K562 (cell line): ENCODE measurements around the gene RELL1. TPM values are rescaled to one million over a fixed set of nuclear protein-coding genes. Genes with fewer than 3 reads are reported as not detected.

Source experiments
- ATAC-seq: fragments of 200-7000 bp; cut with Tn5 transposase; 3 replicates; pipeline ENCODE4 v1.9.1; 2020; ENCODE audit warnings: moderate library complexity
- BruUV-seq: library from RNA; stranded (reverse); fragments of 400-500 nt; replicated peaks from 2 replicates; lab custom pipeline; 2021; lab: Mats Ljungman, UMichigan
- CTCF ChIA-PET: fragments of 300-600 bp; formaldehyde crosslinking; extraction: SDS; loops from one replicate; lab custom pipeline; 2021; ENCODE audit warnings: low intra/inter-chr PET ratio; lab: Yijun Ruan, JAX
- POLR2A ChIA-PET: fragments of 300-600, 350-650 bp; sonication (Branson Sonifier 250); formaldehyde crosslinking; extraction: SDS; loops from one replicate; lab custom pipeline; 2021; ENCODE audit warnings: antibody characterized with exemption, inconsistent platforms; lab: Yijun Ruan, JAX
- DNase-seq, 4 experiments: peaks; one replicate each; pipeline versions ENCODE4 v3.0.0 to v3.0.0-alpha.2; 2011 to 2018; ENCODE audit warnings: low spot score in 3 of 4, mixed read lengths in 3 of 4; ENCODE audit errors: extremely low read depth in 1 of 4
- FAIRE-seq: peaks from 2 replicates; lab custom pipeline; 2011; peaks lifted over from hg19 to GRCh38; lab: Jason Lieb, UNC
- H2AFZ ChIP-seq: 2 replicates; pipeline ENCODE4 v1.6.0; 2011; ENCODE audit warnings: low read depth, low read length, control low read depth, inconsistent platforms
- H3K27ac ChIP-seq: fragments of 200-600 bp; 3 replicates; pipeline ENCODE4 v1.8.0; 2011; ENCODE audit warnings: low read depth, mild to moderate bottlenecking, control low read depth, inconsistent platforms, low read length, moderate library complexity, mixed read lengths; ENCODE audit errors: extremely low read depth
- H3K27me3 ChIP-seq, 2 experiments: fragments of 300-600 bp in 1 of 2; 2 replicates in 1 of 2; 3 replicates in 1 of 2; pipeline versions ENCODE4 v1.6.0 to v1.8.0; 2011; ENCODE audit warnings: inconsistent platforms in 2 of 2, low read length in 2 of 2, mild to moderate bottlenecking in 1 of 2, mixed read lengths in 1 of 2, moderate library complexity in 1 of 2; ENCODE audit not compliant: control insufficient read depth in 2 of 2, insufficient read depth in 2 of 2
- H3K36me3 ChIP-seq: fragments of 300-600 bp; 3 replicates; pipeline ENCODE4 v1.8.0; 2011; ENCODE audit warnings: mild to moderate bottlenecking, low read length, inconsistent platforms; ENCODE audit not compliant: control insufficient read depth, insufficient read depth
- H3K4me1 ChIP-seq, 2 experiments: fragments of 200-600 bp in 1 of 2; replicated peaks in 1 of 2; 2 replicates in 1 of 2; 3 replicates in 1 of 2; pipeline versions ENCODE4 v1.5.1 to v1.8.0; 2011; ENCODE audit warnings: inconsistent platforms in 2 of 2, low read length in 2 of 2, mild to moderate bottlenecking in 1 of 2, mixed read lengths in 1 of 2, moderate library complexity in 1 of 2; ENCODE audit not compliant: control insufficient read depth in 2 of 2, insufficient read depth in 2 of 2
- H3K4me2 ChIP-seq: 2 replicates; pipeline ENCODE4 v1.6.1; 2011; ENCODE audit warnings: low read length, control low read depth, inconsistent platforms, mixed read lengths; ENCODE audit not compliant: insufficient read depth
- H3K4me3 ChIP-seq: fragments of 200-600 bp; sonication (generic), shearing (Covaris generic); 2 replicates; pipeline ENCODE4 v1.5.1; 2016; ENCODE audit warnings: control low read depth, inconsistent platforms
- H3K79me2 ChIP-seq: fragments of 200-600 bp; 3 replicates; pipeline ENCODE4 v1.8.0; 2011; ENCODE audit warnings: low read length, inconsistent platforms; ENCODE audit not compliant: control insufficient read depth, insufficient read depth
- H3K9ac ChIP-seq, 2 experiments: 2 replicates each; pipeline versions ENCODE4 v1.6.0 to v1.6.1; 2011; ENCODE audit warnings: low read depth in 2 of 2, low read length in 2 of 2, control low read depth in 1 of 2, inconsistent platforms in 1 of 2, mild to moderate bottlenecking in 1 of 2, mixed read lengths in 1 of 2; ENCODE audit not compliant: insufficient read depth in 1 of 2
- H3K9me1 ChIP-seq: one replicate; pipeline ENCODE4 v1.6.0; 2011; ENCODE audit warnings: inconsistent platforms, mild to moderate bottlenecking, low read length, moderate library complexity; ENCODE audit not compliant: control insufficient read depth, insufficient read depth
- H3K9me3 ChIP-seq: replicated peaks from 2 replicates; pipeline ENCODE4 v1.5.1; 2011; ENCODE audit warnings: low read depth, low read length, inconsistent platforms; ENCODE audit not compliant: control insufficient read depth, insufficient read depth
- H4K20me1 ChIP-seq: replicated peaks from 2 replicates; pipeline ENCODE4 v1.6.1; 2011; ENCODE audit warnings: low read length, inconsistent platforms, mixed read lengths; ENCODE audit not compliant: control insufficient read depth, insufficient read depth
- KAT2B ChIP-seq: IDR thresholded peaks from one replicate; pipeline ENCODE4 v1.6.1; 2012; ENCODE audit warnings: low read depth, mild to moderate bottlenecking, control low read depth, inconsistent platforms, low read length, moderate library complexity
- WGBS: fragments of 100-300 bp; shearing (Covaris generic); methylation state at CpG from one replicate; pipeline ENCODE4 v1.1.6; 2016; ENCODE audit warnings: low coverage, mixed read lengths; ENCODE audit not compliant: insufficient coverage; ENCODE audit errors: missing lambda C conversion rate; 5-methylcytosine and 5-hydroxymethylcytosine counted together
- in situ Hi-C: fragments of 300-500 bp; cut with MboI; formaldehyde crosslinking; loops from 4 replicates; pipeline ENCODE4 v1.15.0; 2018; ENCODE audit warnings: inconsistent platforms, mixed read lengths
- intact Hi-C: fragments of 100-400 bp; cut with micrococcal nuclease; formaldehyde crosslinking; loops from 2 replicates; pipeline ENCODE4 v1.14.2; 2022
- polyA plus RNA-seq, 8 experiments: library from polyadenylated mRNA; depleted of rRNA in 4 of 8; stranded (reverse) in 5 of 8; unstranded in 3 of 8; fragments of >200 nt; fragmentation: Nextera tagmentation in 2 of 8; fragmentation: Illumina TruSeq in 1 of 8; extraction: Ambion mirVana in 2 of 8; extraction: Trizol in 1 of 8; gene quantifications; 2 replicates each; pipeline versions ENCODE4 v1.2.1 to v1.2.3, GENCODE V29; 2011 to 2014; ENCODE audit warnings: inconsistent platforms in 1 of 8, missing spikeins in 1 of 8
- total RNA-seq, 7 experiments: library from RNA; depleted of rRNA in 6 of 7; stranded (reverse); fragments of >200 nt in 6 of 7; fragmentation: Illumina TruSeq in 2 of 7; extraction: Trizol in 2 of 7; gene quantifications; 2 replicates each; pipeline versions ENCODE4 v1.2.1 to v1.2.3, GENCODE V29; 2011 to 2021; ENCODE audit warnings: low replicate concordance in 1 of 7
- TF ChIP-seq, protein P1 (sequence below): fragments of 250-450 bp; sonication (Bioruptor Pico); IDR thresholded peaks from 2 replicates; pipeline ENCODE4 v1.5.0; 2020; ENCODE audit warnings: mild to moderate bottlenecking

RELL1 gene
- total and polyA plus RNA-seq, 9 of the 15 experiments (the other 6 are each of a cell fraction or from before 2014, with no cell fraction given), result 0.06 to 3.5 (median 1.7) TPM; not detected in 1

DNA sequence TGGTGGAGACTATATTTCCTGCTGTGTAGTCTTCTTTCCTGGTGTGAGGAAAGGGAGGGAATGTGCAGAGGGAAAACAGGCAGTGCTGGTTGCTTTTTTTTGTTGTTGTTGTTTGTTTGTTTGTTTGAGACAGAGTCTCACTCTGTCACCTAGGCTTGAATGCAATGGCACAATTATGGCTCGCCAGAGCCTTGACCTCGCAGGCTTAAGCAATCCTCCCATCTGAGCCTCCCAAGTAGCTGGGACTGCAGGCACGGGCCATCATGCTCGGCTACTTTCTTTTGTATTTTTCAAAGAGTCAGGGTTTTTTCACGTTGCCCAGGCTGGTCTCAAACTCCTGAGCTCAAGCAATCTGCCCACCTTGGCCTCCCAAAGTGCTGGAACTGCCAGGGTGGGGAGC lies 82.5 kb downstream of the RELL1 start:
- Histone ChIP-seq H3K36me3 (no peaks in the 10 kb centered on the region), H3K27ac (no peak overlapping the region), H3K4me2 (no peak overlapping the region)
- WGBS, result 3% methylated on average over 4 of the region's 5 CpGs
- POLR2A ChIA-PET, result interaction anchor here (0.7 to 1.2 kb wide), 2 partner anchors 47 to 163 kb away, joined by 3 read pairs; no protein-coding TSS in a partner anchor
- FAIRE-seq, result no peak
- intact Hi-C loops, result loop anchor here (1.0 to 10.0 kb wide), 3 partner anchors 81 to 432 kb away; partner anchors contain the start of gene RELL1
- no TSS peak for BruUV-seq
- ATAC-seq, result no peak
- TF ChIP-seq, protein P1, sequence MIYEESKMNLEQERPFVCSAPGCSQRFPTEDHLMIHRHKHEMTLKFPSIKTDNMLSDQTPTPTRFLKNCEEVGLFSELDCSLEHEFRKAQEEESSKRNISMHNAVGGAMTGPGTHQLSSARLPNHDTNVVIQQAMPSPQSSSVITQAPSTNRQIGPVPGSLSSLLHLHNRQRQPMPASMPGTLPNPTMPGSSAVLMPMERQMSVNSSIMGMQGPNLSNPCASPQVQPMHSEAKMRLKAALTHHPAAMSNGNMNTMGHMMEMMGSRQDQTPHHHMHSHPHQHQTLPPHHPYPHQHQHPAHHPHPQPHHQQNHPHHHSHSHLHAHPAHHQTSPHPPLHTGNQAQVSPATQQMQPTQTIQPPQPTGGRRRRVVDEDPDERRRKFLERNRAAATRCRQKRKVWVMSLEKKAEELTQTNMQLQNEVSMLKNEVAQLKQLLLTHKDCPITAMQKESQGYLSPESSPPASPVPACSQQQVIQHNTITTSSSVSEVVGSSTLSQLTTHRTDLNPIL, result no peak
- TF ChIP-seq KAT2B, result no peak
- TF ChIP-seq, all 486 proteins: peak for 0
- 0 out of 5 replicates have a peak, but pooled peaks cover 0 to 3% of the 10 kb centered on the region in 2 experiments for H3K4me1 ChIP-seq
- no peak for DNase-seq
- H2AFZ ChIP-seq, result no peak overlapping the region
- no peaks in the 10 kb centered on the region for H3K9me1 ChIP-seq
- H3K27me3 ChIP-seq, result no peaks in the 10 kb centered on the region; a peak in 2 of 5 replicates
- CTCF ChIA-PET, result interaction anchor here (0.7 to 2.6 kb wide), 3 partner anchors 166 to 432 kb away, joined by 3 to 16 read pairs (median 5); no protein-coding TSS in a partner anchor
- no peaks in the 10 kb centered on the region for H4K20me1 ChIP-seq
- no peaks in the 10 kb centered on the region for H3K9me3 ChIP-seq
- in situ Hi-C loops, result loop anchor here (5.0 kb wide), 1 partner anchor 184 kb away; no protein-coding TSS in a partner anchor
- no peak overlapping the region for H3K9ac ChIP-seq
- no peak overlapping the region for H3K4me3 ChIP-seq
- no peaks in the 10 kb centered on the region for H3K79me2 ChIP-seq
